Lower lobe of right lung (tissue), 2 donors: Measurements from ENCODE around the gene POLR3A. TPM values are rescaled to one million over a fixed set of nuclear protein-coding genes. Genes with fewer than 3 reads are reported as not detected.

Experiments
- ATAC-seq, 2 donors: fragments of 200-7000 bp; cut with Tn5 transposase; one replicate each; pipeline ENCODE4 v1.9.1; 2020 to 2022; ENCODE audit warnings: mild to moderate bottlenecking in 2 of 2, moderate library complexity in 2 of 2
- DNase-seq: peaks from one replicate; pipeline ENCODE4 v3.0.0-alpha.2; 2020
- H3K27ac ChIP-seq: fragments of 200-600 bp; one replicate; pipeline ENCODE4 v1.8.0; 2022
- H3K27me3 ChIP-seq: fragments of 200-600 bp; one replicate; pipeline ENCODE4 v1.8.0; 2022; ENCODE audit warnings: low read depth
- H3K36me3 ChIP-seq: fragments of 200-600 bp; one replicate; pipeline ENCODE4 v1.8.0; 2022; ENCODE audit warnings: mild to moderate bottlenecking
- H3K4me1 ChIP-seq: fragments of 200-600 bp; one replicate; pipeline ENCODE4 v1.8.0; 2022
- H3K4me3 ChIP-seq: fragments of 200-600 bp; one replicate; pipeline ENCODE4 v1.8.0; 2022; ENCODE audit warnings: mild to moderate bottlenecking
- H3K9me3 ChIP-seq: fragments of 200-600 bp; one replicate; pipeline ENCODE4 v1.8.0; 2022
- CTCF ChIP-seq: fragments of 200-600 bp; IDR thresholded peaks from one replicate; pipeline ENCODE4 v1.8.0; 2022; ENCODE audit warnings: antibody characterized with exemption, mild to moderate bottlenecking
- intact Hi-C: fragments of 100-400 bp; cut with DNase I; formaldehyde crosslinking; loops from one replicate; pipeline ENCODE4 v1.11.0; 2022
- total RNA-seq: library from RNA; stranded (reverse); fragmentation: NEBNext Ultra II Directional; extraction: Animal tissue kit (Norgen Biotek cat#: 25700); gene quantifications from one replicate; pipeline ENCODE4 v1.2.1, GENCODE V29; 2021
- donor health status: DM: no; HTN: yes; CAD: no; lungs with severe emphysema.

POLR3A gene
- total RNA-seq, 1 donor from 2014 or later, result 11.2 TPM

- no peaks in the 10 kb centered on the region for H3K27me3 ChIP-seq
- no peak for DNase-seq
- H3K36me3 ChIP-seq, result peaks cover 99% of the 10 kb centered on the region
- H3K9me3 ChIP-seq, result no peaks in the 10 kb centered on the region
- intact Hi-C loops, result no loop called here
- TF ChIP-seq CTCF, result no peak
- no peaks in the 10 kb centered on the region for H3K4me1 ChIP-seq
- no peak overlapping the region for H3K27ac ChIP-seq
- H3K4me3 ChIP-seq, result no peak overlapping the region
- ATAC-seq, result no peak
These were observed 13.8 kb downstream of the POLR3A start for GRCh38 chr10:78015546-78015945.

- peaks cover 99% of the 10 kb centered on the region for H3K36me3 ChIP-seq
- no peaks in the 10 kb centered on the region for H3K9me3 ChIP-seq
- H3K27me3 ChIP-seq, result no peaks in the 10 kb centered on the region
- intact Hi-C loops, result no loop called here
- no peak overlapping the region for H3K27ac ChIP-seq
- TF ChIP-seq CTCF, result no peak
- ATAC-seq (no peak), DNase-seq (no peak)
- H3K4me3 ChIP-seq, result no peak overlapping the region
- no peaks in the 10 kb centered on the region for H3K4me1 ChIP-seq
These were observed 15.8 kb downstream of the POLR3A start for GRCh38 chr10:78013564-78013963.

GRCh38 chr10:78011065-78011464 lies 18.2 kb downstream of the POLR3A start:
- intact Hi-C loops, result no loop called here
- ATAC-seq (no peak), DNase-seq (no peak)
- Histone ChIP-seq H3K4me3 (no peak overlapping the region), H3K27me3 (no peaks in the 10 kb centered on the region), H3K4me1 (no peaks in the 10 kb centered on the region), H3K36me3 (peaks cover 99% of the 10 kb centered on the region), H3K27ac (no peak overlapping the region), H3K9me3 (no peaks in the 10 kb centered on the region)
- no peak for TF ChIP-seq CTCF

- Histone ChIP-seq H3K9me3 (no peaks in the 10 kb centered on the region), H3K27ac (no peak overlapping the region), H3K36me3 (peaks cover 99% of the 10 kb centered on the region), H3K4me3 (no peak overlapping the region), H3K4me1 (no peaks in the 10 kb centered on the region), H3K27me3 (no peaks in the 10 kb centered on the region)
- DNase-seq (no peak), ATAC-seq (no peak)
- intact Hi-C loops, result no loop called here
- TF ChIP-seq CTCF, result no peak
These were observed 19.0 kb downstream of the POLR3A start for GRCh38 chr10:78010278-78010677.

GRCh38 chr10:78009662-78010061 lies 19.7 kb downstream of the POLR3A start:
- no peak for ATAC-seq
- intact Hi-C loops, result no loop called here
- H3K27ac ChIP-seq, result no peak overlapping the region
- no peaks in the 10 kb centered on the region for H3K27me3 ChIP-seq
- H3K4me3 ChIP-seq, result no peak overlapping the region
- DNase-seq, result no peak
- H3K4me1 ChIP-seq, result no peaks in the 10 kb centered on the region
- H3K9me3 ChIP-seq, result no peaks in the 10 kb centered on the region
- no peak for TF ChIP-seq CTCF
- peaks cover 99% of the 10 kb centered on the region for H3K36me3 ChIP-seq

- Histone ChIP-seq H3K4me3 (no peak overlapping the region), H3K27me3 (no peaks in the 10 kb centered on the region), H3K27ac (no peak overlapping the region), H3K4me1 (no peaks in the 10 kb centered on the region), H3K9me3 (no peaks in the 10 kb centered on the region), H3K36me3 (peaks cover 100% of the 10 kb centered on the region)
- TF ChIP-seq CTCF, result no peak
- ATAC-seq (no peak), DNase-seq (no peak)
- intact Hi-C loops, result no loop called here
These were observed 22.1 kb downstream of the POLR3A start for GRCh38 chr10:78007172-78007571.
